Measurements from ENCODE around the gene PIK3C2G.

- no peak for TF ChIP-seq CTCF (IDR thresholded peaks at IDR 0.05)
- no peak for TF ChIP-seq POLR2A (IDR thresholded peaks at IDR 0.05)
Measured at GRCh38 chr12:18446061-18446644, 184.8 kb downstream of the PIK3C2G start.

All from testis (tissue), 2 donors.